SK-N-SH (cell line): ENCODE data around the gene MYADML2. TPM values are rescaled to one million over a fixed set of nuclear protein-coding genes. Genes with fewer than 3 reads are reported as not detected.

Experiments
- CTCF ChIA-PET: fragments of 300-600, 350-600 bp; formaldehyde crosslinking; extraction: SDS; loops from one replicate; lab custom pipeline; 2021; lab: Yijun Ruan, JAX
- POLR2A ChIA-PET: fragments of 350-600 bp; sonication (Branson Sonifier 250); formaldehyde crosslinking; extraction: SDS; loops from one replicate; lab custom pipeline; 2020; ENCODE audit warnings: antibody characterized with exemption, inconsistent platforms; lab: Yijun Ruan, JAX
- DNase-seq: peaks from one replicate; pipeline ENCODE4 v3.0.0; 2012
- H2AFZ ChIP-seq: fragments of 200-600 bp; sonication (generic); 2 replicates; pipeline ENCODE4 v1.8.1; 2016; ENCODE audit warnings: antibody characterized with exemption, mild to moderate bottlenecking, low read depth
- H3F3A ChIP-seq: fragments of 200-600 bp; sonication (generic); replicated peaks from 2 replicates; pipeline ENCODE3; 2016; ENCODE audit warnings: antibody characterized with exemption, mild to moderate bottlenecking; ENCODE audit not compliant: insufficient read depth
- H3K27ac ChIP-seq, 2 experiments: fragments of 200-500 bp in 1 of 2; fragments of 200-600 bp in 1 of 2; sonication (Bioruptor generic) in 1 of 2; sonication (generic), shearing (Covaris generic) in 1 of 2; 2 replicates each; pipeline versions ENCODE4 v1.5.1 to v1.6.1; 2014 to 2016; ENCODE audit warnings: low read depth in 2 of 2, inconsistent platforms in 1 of 2, low read length in 1 of 2, mild to moderate bottlenecking in 1 of 2, mixed read lengths in 1 of 2
- H3K27me3 ChIP-seq: fragments of 200-600 bp; sonication (generic), shearing (Covaris generic); 2 replicates; pipeline ENCODE4 v1.6.1; 2016; ENCODE audit warnings: mixed run types; ENCODE audit not compliant: insufficient read depth
- H3K36me3 ChIP-seq, 2 experiments: fragments of 200-500 bp in 1 of 2; fragments of 200-600 bp in 1 of 2; sonication (Bioruptor generic) in 1 of 2; sonication (generic) in 1 of 2; replicated peaks in 1 of 2; 2 replicates each; pipeline versions ENCODE3 to v1.5.1; 2014 to 2016; ENCODE audit warnings: low read length in 1 of 2, mild to moderate bottlenecking in 1 of 2; ENCODE audit not compliant: insufficient read depth in 2 of 2, control insufficient read depth in 1 of 2
- H3K4me1 ChIP-seq, 2 experiments: fragments of 200-500 bp in 1 of 2; fragments of 200-600 bp in 1 of 2; sonication (Bioruptor generic) in 1 of 2; sonication (generic), shearing (Covaris generic) in 1 of 2; 2 replicates each; pipeline versions ENCODE4 v1.5.1 to v1.6.1; 2014 to 2016; ENCODE audit warnings: low read depth in 1 of 2, low read length in 1 of 2, mixed run types in 1 of 2; ENCODE audit not compliant: insufficient read depth in 2 of 2, control insufficient read depth in 1 of 2
- H3K4me2 ChIP-seq: fragments of 200-600 bp; sonication (generic), shearing (Covaris generic); 2 replicates; pipeline ENCODE4 v1.6.1; 2017; ENCODE audit warnings: mixed run types
- H3K4me3 ChIP-seq, 2 experiments: fragments of 200-500 bp in 1 of 2; fragments of 200-600 bp in 1 of 2; sonication (Bioruptor generic) in 1 of 2; sonication (generic), shearing (Covaris generic) in 1 of 2; 2 replicates each; pipeline versions ENCODE4 v1.5.1 to v1.8.1; 2014 to 2016; ENCODE audit warnings: low read depth in 2 of 2, inconsistent platforms in 1 of 2, low read length in 1 of 2, mild to moderate bottlenecking in 1 of 2, mixed read lengths in 1 of 2, moderate library complexity in 1 of 2
- H3K79me2 ChIP-seq: fragments of 200-600 bp; sonication (generic); 2 replicates; pipeline ENCODE4 v1.8.1; 2017; ENCODE audit warnings: mild to moderate bottlenecking; ENCODE audit not compliant: insufficient read depth
- H3K9ac ChIP-seq: fragments of 200-600 bp; sonication (generic); 2 replicates; pipeline ENCODE4 v1.6.1; 2017; ENCODE audit warnings: mixed run types
- H3K9me2 ChIP-seq: fragments of 200-600 bp; sonication (generic); 2 replicates; pipeline ENCODE4 v1.6.1; 2017; ENCODE audit warnings: mixed run types
- H3K9me3 ChIP-seq: fragments of 200-600 bp; sonication (generic); 2 replicates; pipeline ENCODE4 v1.6.1; 2017; ENCODE audit warnings: mixed run types, mild to moderate bottlenecking, moderate library complexity
- H4K20me1 ChIP-seq: fragments of 200-600 bp; sonication (generic); 2 replicates; pipeline ENCODE4 v1.6.1; 2017; ENCODE audit warnings: mild to moderate bottlenecking, mixed run types; ENCODE audit not compliant: insufficient read depth
- CHD2 ChIP-seq: fragments of 150-350 bp; IDR thresholded peaks from 2 replicates; pipeline ENCODE4 v1.6.1; 2018; ENCODE audit warnings: low read length; ENCODE audit not compliant: partially characterized antibody
- EP300 ChIP-seq, 2 experiments: IDR thresholded peaks; 2 replicates each; pipeline versions ENCODE4 v1.4.0 to v1.6.1; 2012; ENCODE audit warnings: borderline replicate concordance in 1 of 2, low read depth in 1 of 2, low read length in 1 of 2
- EZH2phosphoT487 ChIP-seq: fragments of 200-600 bp; sonication (generic); IDR thresholded peaks from 2 replicates; pipeline ENCODE4 v1.6.1; 2017; ENCODE audit warnings: low read depth, mixed run types, mild to moderate bottlenecking, antibody characterized with exemption, moderate library complexity, borderline replicate concordance
- JUND ChIP-seq: IDR thresholded peaks from 2 replicates; pipeline ENCODE4 v1.4.0; 2012
- POLR2AphosphoS5 ChIP-seq: IDR thresholded peaks from 2 replicates; pipeline ENCODE4 v1.6.1; 2012; ENCODE audit warnings: low read depth, low read length
- RFX5 ChIP-seq: IDR thresholded peaks from 2 replicates; pipeline ENCODE4 v1.6.1; 2012; ENCODE audit warnings: mild to moderate bottlenecking, improper control_type of control experiment, low read length
- RXRA ChIP-seq: IDR thresholded peaks from 2 replicates; pipeline ENCODE4 v1.4.0; 2012; ENCODE audit warnings: low read depth, mild to moderate bottlenecking, borderline replicate concordance
- WGBS: methylation state at CpG from one replicate; pipeline ENCODE4 v1.1.6; 2017; ENCODE audit warnings: low lambda C conversion rate; 5-methylcytosine and 5-hydroxymethylcytosine counted together
- polyA plus RNA-seq, 3 experiments: library from polyadenylated mRNA; depleted of rRNA; stranded (reverse); fragments of >200 nt; gene quantifications; 2 replicates each; pipeline ENCODE4 v1.2.3, GENCODE V29; 2012
- TF ChIP-seq, protein P1 (sequence below): fragments of 200-600 bp; sonication (generic); IDR thresholded peaks from 2 replicates; pipeline ENCODE4 v1.6.1; 2017; ENCODE audit warnings: antibody characterized with exemption, mild to moderate bottlenecking, moderate library complexity
- TF ChIP-seq, protein P2 (sequence below): IDR thresholded peaks from 2 replicates; pipeline ENCODE4 v1.4.0; 2012; ENCODE audit warnings: low read depth, borderline replicate concordance

The MYADML2 gene
- polyA plus RNA-seq, 1 of the 3 experiments (the other 2 are of a cell fraction) = not detected

DNA sequence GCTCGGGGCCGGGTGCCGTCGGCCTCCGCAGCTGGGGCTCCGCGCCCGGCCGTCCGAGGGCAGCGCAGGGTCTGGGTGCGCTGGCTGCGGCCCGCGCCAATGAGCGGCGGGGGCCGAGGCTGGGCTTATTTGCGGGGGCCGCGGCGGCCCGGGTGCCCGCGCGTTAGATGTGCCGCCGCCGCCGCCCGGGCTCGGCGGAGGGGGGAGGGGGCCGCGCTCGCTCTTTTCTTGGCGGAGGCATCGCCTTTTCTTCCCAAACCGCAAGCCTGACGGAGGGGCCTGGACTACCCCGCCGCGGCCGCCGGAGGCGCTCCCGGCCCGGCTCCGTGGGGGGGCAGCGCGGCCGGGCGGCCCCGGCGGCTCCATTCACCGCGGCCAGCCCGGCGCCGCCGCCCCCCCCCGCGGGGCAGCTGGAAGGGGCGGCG lies 14.1 kb upstream of the MYADML2 start, which contains the start of gene NOTUM:
Gene NOTUM (minus strand): TSS at position 101 of the 425 bp plus-strand sequence. CDS start 278 bp downstream, outside the sequence.
- Histone ChIP-seq H3F3A (peaks cover 13% of the 10 kb centered on the region), H3K27me3 (peaks cover 18% of the 10 kb centered on the region), H3K9ac (no peak within 1 kb of the TSS), H2AFZ (peak within 1 kb of the TSS; percentile 51; the same call in 1 of the 2 replicates), H3K4me2 (peak within 1 kb of the TSS; percentile 72), H3K9me2 (no peaks in the 10 kb centered on the region), H3K79me2 (no peaks in the 10 kb centered on the region), H3K4me3 (peak within 1 kb of the TSS in 1 of 2 experiments; percentile 40; a peak in 2 of 4 replicates), H3K4me1 (peaks cover 0 to 26% of the 10 kb centered on the region in 2 experiments; a peak in 1 of 4 replicates), H3K27ac (no peak within 1 kb of the TSS), H3K36me3 (no peaks in the 10 kb centered on the region), H4K20me1 (no peaks in the 10 kb centered on the region), H3K9me3 (no peaks in the 10 kb centered on the region)
- DNase-seq = peak; percentile 90
- POLR2A ChIA-PET = interaction anchor here (0.9 to 2.3 kb wide), 3 partner anchors 52 to 77 kb away, joined by 3 to 41 read pairs (median 6); partner anchors contain the start of genes CENPX, DCXR and LRRC45
- WGBS = 1% methylated on average over 24 of the region's 65 CpGs
- no peak for TF ChIP-seq EZH2phosphoT487
- TF ChIP-seq, protein P1, sequence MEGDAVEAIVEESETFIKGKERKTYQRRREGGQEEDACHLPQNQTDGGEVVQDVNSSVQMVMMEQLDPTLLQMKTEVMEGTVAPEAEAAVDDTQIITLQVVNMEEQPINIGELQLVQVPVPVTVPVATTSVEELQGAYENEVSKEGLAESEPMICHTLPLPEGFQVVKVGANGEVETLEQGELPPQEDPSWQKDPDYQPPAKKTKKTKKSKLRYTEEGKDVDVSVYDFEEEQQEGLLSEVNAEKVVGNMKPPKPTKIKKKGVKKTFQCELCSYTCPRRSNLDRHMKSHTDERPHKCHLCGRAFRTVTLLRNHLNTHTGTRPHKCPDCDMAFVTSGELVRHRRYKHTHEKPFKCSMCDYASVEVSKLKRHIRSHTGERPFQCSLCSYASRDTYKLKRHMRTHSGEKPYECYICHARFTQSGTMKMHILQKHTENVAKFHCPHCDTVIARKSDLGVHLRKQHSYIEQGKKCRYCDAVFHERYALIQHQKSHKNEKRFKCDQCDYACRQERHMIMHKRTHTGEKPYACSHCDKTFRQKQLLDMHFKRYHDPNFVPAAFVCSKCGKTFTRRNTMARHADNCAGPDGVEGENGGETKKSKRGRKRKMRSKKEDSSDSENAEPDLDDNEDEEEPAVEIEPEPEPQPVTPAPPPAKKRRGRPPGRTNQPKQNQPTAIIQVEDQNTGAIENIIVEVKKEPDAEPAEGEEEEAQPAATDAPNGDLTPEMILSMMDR = peak; percentile 42
- CTCF ChIA-PET = interaction anchor here (1.4 to 14.5 kb wide), 18 partner anchors 7 to 244 kb away, joined by 4 to 1216 read pairs (median 33); partner anchors contain the start of genes ARHGDIA, ASPSCR1, CENPX and DCXR

DNA sequence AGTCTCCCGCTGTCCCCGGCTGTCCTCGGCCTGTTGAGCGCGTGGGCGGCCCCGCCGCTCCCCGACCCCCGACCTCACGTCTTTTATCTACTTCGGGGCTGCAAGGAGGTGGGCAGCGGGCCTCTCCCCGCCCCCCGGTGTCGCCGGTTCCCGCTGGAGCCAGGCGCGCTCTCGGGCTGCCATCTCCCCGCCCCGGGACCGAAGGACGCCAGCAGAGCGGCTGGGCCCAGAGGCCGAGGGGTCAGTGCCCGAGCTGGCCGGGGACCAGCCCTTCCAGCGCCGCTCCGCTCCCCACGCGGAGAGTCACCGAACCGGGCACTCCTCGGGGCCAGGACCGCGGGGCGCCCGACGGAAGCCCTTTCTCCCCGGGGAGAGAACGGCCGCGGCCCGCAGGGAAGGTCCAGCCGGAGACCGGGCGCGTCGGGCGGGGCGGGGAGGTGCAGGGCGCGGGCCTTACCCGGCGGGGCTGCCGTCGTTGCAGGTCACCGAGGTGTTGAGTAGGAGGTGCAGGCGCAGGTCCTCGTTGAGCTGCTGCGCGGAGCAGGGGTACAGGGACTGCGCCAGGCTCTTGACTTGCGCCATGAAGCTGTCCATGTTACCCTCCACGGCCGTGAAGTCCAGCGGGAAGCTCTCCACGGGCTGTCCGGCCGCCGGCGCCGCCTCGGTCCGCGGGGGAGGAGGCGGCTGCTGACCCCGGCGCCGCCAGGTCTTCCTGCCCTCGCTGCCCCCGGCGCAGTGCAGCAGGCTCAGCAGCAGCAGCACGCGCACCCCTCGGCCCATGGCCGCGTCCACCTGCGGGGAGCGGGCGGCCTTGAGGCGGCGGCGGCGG lies 13.3 kb upstream of the MYADML2 start:
- H3K9me2 ChIP-seq = no peaks in the 10 kb centered on the region
- no peak overlapping the region for H3K27ac ChIP-seq
- 3% methylated on average over 40 of the region's 98 CpGs for WGBS
- H3K9me3 ChIP-seq = no peaks in the 10 kb centered on the region
- peaks cover 18% of the 10 kb centered on the region for H3K27me3 ChIP-seq
- TF ChIP-seq RFX5 (no peak), CHD2 (no peak), JUND (no peak), POLR2AphosphoS5 (no peak), EP300 (IDR thresholded peaks at IDR 0.05; ENCODE audit: borderline replicate concordance in 1 of 2, low read depth in 1 of 2, low read length in 1 of 2) (no peak), RXRA (no peak), EZH2phosphoT487 (peak; percentile 91)
- TF ChIP-seq, protein P2, sequence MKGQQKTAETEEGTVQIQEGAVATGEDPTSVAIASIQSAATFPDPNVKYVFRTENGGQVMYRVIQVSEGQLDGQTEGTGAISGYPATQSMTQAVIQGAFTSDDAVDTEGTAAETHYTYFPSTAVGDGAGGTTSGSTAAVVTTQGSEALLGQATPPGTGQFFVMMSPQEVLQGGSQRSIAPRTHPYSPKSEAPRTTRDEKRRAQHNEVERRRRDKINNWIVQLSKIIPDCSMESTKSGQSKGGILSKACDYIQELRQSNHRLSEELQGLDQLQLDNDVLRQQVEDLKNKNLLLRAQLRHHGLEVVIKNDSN = no peak
- H3K4me1 ChIP-seq = peaks cover 0 to 25% of the 10 kb centered on the region in 2 experiments; a peak in 1 of 4 replicates
- no peaks in the 10 kb centered on the region for H3K79me2 ChIP-seq
- DNase-seq = no peak
- peak overlapping the region in 1 of 2 experiments; percentile 40; a peak in 3 of 4 replicates for H3K4me3 ChIP-seq
- POLR2A ChIA-PET = interaction anchor here (0.9 to 2.3 kb wide), 8 partner anchors 17 to 77 kb away, joined by 3 to 41 read pairs (median 4); partner anchors contain the start of genes ASPSCR1, CENPX, DCXR and LRRC45
- no peak overlapping the region for H3K9ac ChIP-seq
- H4K20me1 ChIP-seq = no peaks in the 10 kb centered on the region
- no peaks in the 10 kb centered on the region for H3K36me3 ChIP-seq
- H3F3A ChIP-seq = peaks cover 9% of the 10 kb centered on the region
- CTCF ChIA-PET = interaction anchor here (0.6 to 14.5 kb wide), 57 partner anchors 8 to 349 kb away, joined by 3 to 1216 read pairs (median 6); partner anchors contain the start of genes ANAPC11, ARHGDIA, ASPSCR1 and CENPX
- H3K4me2 ChIP-seq = peak overlapping the region; percentile 72
- H2AFZ ChIP-seq = peak overlapping the region; percentile 51; the same call in 1 of the 2 replicates
